AG09309 (cell line): ENCODE results near the gene GPC5.

Experiments used
- DNase-seq: peaks from one replicate; pipeline ENCODE4 v3.0.0-alpha.2; 2010; ENCODE audit warnings: low read depth
- H3K4me3 ChIP-seq: 2 replicates; pipeline ENCODE4 v1.5.1; 2011; ENCODE audit warnings: mild to moderate bottlenecking, low read depth, low read length, moderate library complexity; ENCODE audit not compliant: control insufficient read depth
- CTCF ChIP-seq: IDR thresholded peaks from 2 replicates; pipeline ENCODE4 v1.5.1; 2011; ENCODE audit warnings: mild to moderate bottlenecking, low read depth, low read length, inconsistent platforms; ENCODE audit not compliant: insufficient read depth, control insufficient read depth; ENCODE audit errors: missing control alignments

GPC5 gene

GRCh38 chr13:91748416-91749089 is 350.1 kb downstream of the GPC5 start:
- H3K4me3 ChIP-seq = no peak overlapping the region
- TF ChIP-seq CTCF = no peak
- DNase-seq = no peak

- no peak for TF ChIP-seq CTCF
- H3K4me3 ChIP-seq = no peak overlapping the region
- DNase-seq = no peak
These were observed 360.3 kb downstream of the GPC5 start for GRCh38 chr13:91758724-91759123.

GRCh38 chr13:91762957-91763356 is 364.5 kb downstream of the GPC5 start:
- TF ChIP-seq CTCF = no peak
- no peak overlapping the region for H3K4me3 ChIP-seq
- no peak for DNase-seq

- TF ChIP-seq CTCF = no peak
- H3K4me3 ChIP-seq = no peak overlapping the region
- DNase-seq = no peak
These were observed 366.1 kb downstream of the GPC5 start for GRCh38 chr13:91764527-91764926.

- DNase-seq = no peak
- TF ChIP-seq CTCF = no peak
These were observed 369.2 kb downstream of the GPC5 start for GRCh38 chr13:91767651-91768050.

GRCh38 chr13:91768746-91769145 is 370.3 kb downstream of the GPC5 start:
- TF ChIP-seq CTCF = no peak
- no peak for DNase-seq
- no peak overlapping the region for H3K4me3 ChIP-seq

More at GRCh38 chr13:91767651-91768050, 369.2 kb downstream of the GPC5 start:
- H3K4me3 ChIP-seq = no peak overlapping the region
